ENCODE measurements around the gene KLHL2. TPM values are rescaled to one million over a fixed set of nuclear protein-coding genes. Genes with fewer than 3 reads are reported as not detected.
A peak's percentile ranks its signal among the peaks of the same experiment; 100 is the strongest.

The KLHL2 gene
- total and polyA plus RNA-seq, 9 of the 15 experiments (the other 6 are each of a cell fraction or from before 2014, with no cell fraction given), result 2.5 to 11.3 (median 6.1) TPM

DNA sequence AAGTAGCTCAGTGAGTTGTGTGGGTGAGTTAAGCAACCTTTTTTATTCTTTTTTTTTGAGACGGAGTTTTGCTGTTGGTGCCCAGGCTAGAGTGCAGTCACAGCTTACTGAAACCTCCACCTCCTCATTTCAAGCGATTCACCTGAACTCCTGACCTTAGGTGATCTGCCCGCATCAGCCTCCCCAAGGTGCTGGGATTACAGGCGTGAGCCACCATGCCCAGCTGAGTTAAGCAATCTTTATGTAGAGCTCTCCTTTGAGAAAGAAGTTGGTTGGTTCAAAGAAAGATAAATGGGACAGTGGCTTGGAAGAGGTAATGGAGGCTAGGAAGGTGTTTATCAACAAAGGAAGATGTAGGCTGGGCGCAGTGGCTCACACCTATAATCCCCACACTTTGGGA, 123.3 kb downstream of the KLHL2 start:
- Histone ChIP-seq H4K20me1 (replicated peaks; ENCODE audit: control insufficient read depth, insufficient read depth, low read length) (peaks cover 57% of the 10 kb centered on the region), H3K79me2 (ENCODE audit: control insufficient read depth, insufficient read depth, low read length) (peaks cover 92% of the 10 kb centered on the region), H2AFZ (ENCODE audit: low read depth, low read length) (no peak overlapping the region), H3K27me3 (ENCODE audit: control insufficient read depth in 2 of 2, insufficient read depth in 2 of 2, low read length in 2 of 2) (no peaks in the 10 kb centered on the region), H3K9me3 (replicated peaks; ENCODE audit: control insufficient read depth, insufficient read depth, low read depth, low read length) (no peaks in the 10 kb centered on the region), H3K9me1 (ENCODE audit: control insufficient read depth, insufficient read depth, low read length) (peaks cover 4% of the 10 kb centered on the region), H3K4me1 (replicated peaks in 1 of 2; ENCODE audit: control insufficient read depth in 2 of 2, insufficient read depth in 2 of 2, low read length in 2 of 2) (peaks cover 9 to 17% of the 10 kb centered on the region in 2 experiments; a peak in 4 of 5 replicates), H3K9ac (ENCODE audit: insufficient read depth in 1 of 2, low read depth in 2 of 2, low read length in 2 of 2) (peak overlapping the region; percentile 72 to 74), H3K36me3 (ENCODE audit: control insufficient read depth, insufficient read depth, low read length) (peaks cover 57% of the 10 kb centered on the region), H3K4me2 (ENCODE audit: insufficient read depth, low read length) (peak overlapping the region; percentile 99), H3K4me3 (peak overlapping the region; percentile 84), H3K27ac (ENCODE audit: extremely low read depth, low read depth, low read length) (peak overlapping the region; percentile 2; the same call in 1 of the 3 replicates)
- WGBS (ENCODE audit: insufficient coverage, low coverage, missing lambda C conversion rate), result 17% methylated on average over 5 of the region's 5 CpGs
- ATAC-seq (no peak), FAIRE-seq (no peak), DNase-seq (ENCODE audit: extremely low read depth in 1 of 4, low spot score in 3 of 4) (no peak)
- ChIA-PET POLR2A (interaction anchor here (0.7 to 1.2 kb wide), 3 partner anchors 29 to 126 kb away, joined by 3 read pairs; no protein-coding TSS in a partner anchor), CTCF (ENCODE audit: low intra/inter-chr PET ratio) (no interaction called here)
- in situ Hi-C loops (cut with MboI), result no loop called here
- TF ChIP-seq CEBPB (tag; IDR thresholded peaks at IDR 0.05) (0 out of 2 replicates have a peak, but pooled peaks have one; percentile 18), XRCC4 (IDR thresholded peaks at IDR 0.05; ENCODE audit: extremely low read depth, insufficient read depth, insufficient read length) (no peak), SP2 (IDR thresholded peaks at IDR 0.05; ENCODE audit: extremely low read depth, low read depth, low read length, poor library complexity, severe bottlenecking) (no peak), ZFP1 (CRISPR knock-in tag; IDR thresholded peaks at IDR 0.05) (no peak), KDM5B (IDR thresholded peaks at IDR 0.05; ENCODE audit: insufficient replicate concordance, low read depth, low read length) (peak; percentile 31), TAF9B (IDR thresholded peaks at IDR 0.05; ENCODE audit: partially characterized antibody) (no peak), MYBL2 (IDR thresholded peaks at IDR 0.05; ENCODE audit: low read depth) (no peak), MYBL2 (CRISPR knock-in tag; IDR thresholded peaks at IDR 0.05; ENCODE audit: borderline replicate concordance) (no peak), ZC3H8 (IDR thresholded peaks at IDR 0.05) (no peak), NONO (IDR thresholded peaks at IDR 0.05; ENCODE audit: low read depth in 2 of 2, low read length in 1 of 2) (no peak), CC2D1A (IDR thresholded peaks at IDR 0.05) (no peak), COPS2 (conservative IDR thresholded peaks at IDR 0.05) (no peak)
- TF ChIP-seq, protein P1, sequence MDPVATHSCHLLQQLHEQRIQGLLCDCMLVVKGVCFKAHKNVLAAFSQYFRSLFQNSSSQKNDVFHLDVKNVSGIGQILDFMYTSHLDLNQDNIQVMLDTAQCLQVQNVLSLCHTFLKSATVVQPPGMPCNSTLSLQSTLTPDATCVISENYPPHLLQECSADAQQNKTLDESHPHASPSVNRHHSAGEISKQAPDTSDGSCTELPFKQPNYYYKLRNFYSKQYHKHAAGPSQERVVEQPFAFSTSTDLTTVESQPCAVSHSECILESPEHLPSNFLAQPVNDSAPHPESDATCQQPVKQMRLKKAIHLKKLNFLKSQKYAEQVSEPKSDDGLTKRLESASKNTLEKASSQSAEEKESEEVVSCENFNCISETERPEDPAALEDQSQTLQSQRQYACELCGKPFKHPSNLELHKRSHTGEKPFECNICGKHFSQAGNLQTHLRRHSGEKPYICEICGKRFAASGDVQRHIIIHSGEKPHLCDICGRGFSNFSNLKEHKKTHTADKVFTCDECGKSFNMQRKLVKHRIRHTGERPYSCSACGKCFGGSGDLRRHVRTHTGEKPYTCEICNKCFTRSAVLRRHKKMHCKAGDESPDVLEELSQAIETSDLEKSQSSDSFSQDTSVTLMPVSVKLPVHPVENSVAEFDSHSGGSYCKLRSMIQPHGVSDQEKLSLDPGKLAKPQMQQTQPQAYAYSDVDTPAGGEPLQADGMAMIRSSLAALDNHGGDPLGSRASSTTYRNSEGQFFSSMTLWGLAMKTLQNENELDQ (CRISPR knock-in tag; IDR thresholded peaks at IDR 0.05; ENCODE audit: borderline replicate concordance), result no peak
- TF ChIP-seq, protein P2, sequence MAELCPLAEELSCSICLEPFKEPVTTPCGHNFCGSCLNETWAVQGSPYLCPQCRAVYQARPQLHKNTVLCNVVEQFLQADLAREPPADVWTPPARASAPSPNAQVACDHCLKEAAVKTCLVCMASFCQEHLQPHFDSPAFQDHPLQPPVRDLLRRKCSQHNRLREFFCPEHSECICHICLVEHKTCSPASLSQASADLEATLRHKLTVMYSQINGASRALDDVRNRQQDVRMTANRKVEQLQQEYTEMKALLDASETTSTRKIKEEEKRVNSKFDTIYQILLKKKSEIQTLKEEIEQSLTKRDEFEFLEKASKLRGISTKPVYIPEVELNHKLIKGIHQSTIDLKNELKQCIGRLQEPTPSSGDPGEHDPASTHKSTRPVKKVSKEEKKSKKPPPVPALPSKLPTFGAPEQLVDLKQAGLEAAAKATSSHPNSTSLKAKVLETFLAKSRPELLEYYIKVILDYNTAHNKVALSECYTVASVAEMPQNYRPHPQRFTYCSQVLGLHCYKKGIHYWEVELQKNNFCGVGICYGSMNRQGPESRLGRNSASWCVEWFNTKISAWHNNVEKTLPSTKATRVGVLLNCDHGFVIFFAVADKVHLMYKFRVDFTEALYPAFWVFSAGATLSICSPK (IDR thresholded peaks at IDR 0.05; ENCODE audit: borderline replicate concordance), result no peak
- TF ChIP-seq, protein P3, sequence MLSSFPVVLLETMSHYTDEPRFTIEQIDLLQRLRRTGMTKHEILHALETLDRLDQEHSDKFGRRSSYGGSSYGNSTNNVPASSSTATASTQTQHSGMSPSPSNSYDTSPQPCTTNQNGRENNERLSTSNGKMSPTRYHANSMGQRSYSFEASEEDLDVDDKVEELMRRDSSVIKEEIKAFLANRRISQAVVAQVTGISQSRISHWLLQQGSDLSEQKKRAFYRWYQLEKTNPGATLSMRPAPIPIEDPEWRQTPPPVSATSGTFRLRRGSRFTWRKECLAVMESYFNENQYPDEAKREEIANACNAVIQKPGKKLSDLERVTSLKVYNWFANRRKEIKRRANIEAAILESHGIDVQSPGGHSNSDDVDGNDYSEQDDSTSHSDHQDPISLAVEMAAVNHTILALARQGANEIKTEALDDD (IDR thresholded peaks at IDR 0.05), result peak; percentile 52; the same call in 1 of the 2 replicates
- BruUV-seq (replicated peaks), result no TSS peak
- intact Hi-C loops (cut with micrococcal nuclease), result no loop called here
